Right lobe of liver (tissue), 4 donors: ENCODE results near the gene TBX10.
"Not testable (repeated sequence)": the region's sequence is repeated elsewhere in the genome, so short reads cannot be mapped to it uniquely, and the experiment has no call there.

Experiments
- CTCF ChIP-seq, 4 donors: fragments of 200-600 bp in 3 of 4; fragments of 450-650 bp in 1 of 4; IDR thresholded peaks; one replicate each; pipeline versions ENCODE4 v1.5.1 to v1.8.0; 2016 to 2022; ENCODE audit warnings: antibody characterized with exemption in 4 of 4, mild to moderate bottlenecking in 2 of 4
- POLR2A ChIP-seq: fragments of 450-650 bp; IDR thresholded peaks from one replicate; pipeline ENCODE4 v1.6.1; 2017; ENCODE audit warnings: antibody characterized with exemption, mild to moderate bottlenecking
- donor health status: DM: no; HTN: no; CAD: no.
- donor health status: DM: no; HTN: no; CAD: no.
- donor health status: DM: no; HTN: yes; CAD: no.

- not testable (repeated sequence) for TF ChIP-seq CTCF (IDR thresholded peaks at IDR 0.05); POLR2A
Measured at GRCh38 chr11:67620621-67621020, 18.9 kb downstream of the TBX10 start.
